GM18868 (cell line): Measurements from ENCODE around the gene PAPLN.

ENCODE experiments used
- ATAC-seq: cut with Tn5 transposase; IDR thresholded peaks from one replicate; pipeline ENCODE4 v1.9.1; 2021; ENCODE audit warnings: mild to moderate bottlenecking, moderate library complexity; ENCODE audit not compliant: unreplicated experiment

PAPLN gene

DNA sequence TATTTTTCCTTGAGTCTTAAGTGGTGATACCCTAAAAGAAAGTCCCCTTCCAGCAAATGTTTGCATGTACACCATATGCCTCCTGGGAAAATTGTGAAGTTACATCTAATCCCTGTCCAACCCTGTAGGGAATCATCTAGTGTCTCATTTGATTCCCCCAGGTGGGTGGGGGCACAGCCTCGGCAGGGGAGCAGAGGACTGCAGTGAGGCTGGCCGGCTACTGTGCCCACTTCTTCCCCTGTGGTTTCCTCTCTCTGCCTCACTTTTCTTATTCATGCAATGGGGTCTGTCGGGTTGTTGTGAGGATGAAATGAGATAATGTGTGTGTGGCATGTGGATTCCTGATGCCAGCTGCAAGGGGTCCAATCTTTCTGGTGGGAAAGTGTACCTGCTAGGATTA lies 6.0 kb downstream of the PAPLN start:
- no peak for ATAC-seq

DNA sequence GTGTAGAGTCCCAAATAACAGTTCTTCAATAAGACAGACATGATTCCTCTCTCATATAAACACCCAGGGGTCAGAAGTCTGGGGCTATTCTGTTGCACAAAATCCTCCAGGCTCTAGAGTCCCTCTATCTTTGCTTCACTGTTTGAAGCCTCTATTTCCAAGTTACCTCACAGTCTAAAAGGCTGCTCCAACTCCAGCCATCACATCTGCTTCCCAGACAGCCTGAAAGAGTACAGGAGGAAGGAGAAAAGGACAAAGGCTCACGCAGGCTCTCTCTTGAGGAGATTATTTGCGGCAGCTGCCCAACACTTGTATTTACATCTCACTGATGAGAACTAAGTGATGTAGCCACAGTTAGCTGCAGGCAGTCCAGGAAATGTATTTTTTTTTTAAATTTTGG lies 6.4 kb downstream of the PAPLN start:
- no peak for ATAC-seq

DNA sequence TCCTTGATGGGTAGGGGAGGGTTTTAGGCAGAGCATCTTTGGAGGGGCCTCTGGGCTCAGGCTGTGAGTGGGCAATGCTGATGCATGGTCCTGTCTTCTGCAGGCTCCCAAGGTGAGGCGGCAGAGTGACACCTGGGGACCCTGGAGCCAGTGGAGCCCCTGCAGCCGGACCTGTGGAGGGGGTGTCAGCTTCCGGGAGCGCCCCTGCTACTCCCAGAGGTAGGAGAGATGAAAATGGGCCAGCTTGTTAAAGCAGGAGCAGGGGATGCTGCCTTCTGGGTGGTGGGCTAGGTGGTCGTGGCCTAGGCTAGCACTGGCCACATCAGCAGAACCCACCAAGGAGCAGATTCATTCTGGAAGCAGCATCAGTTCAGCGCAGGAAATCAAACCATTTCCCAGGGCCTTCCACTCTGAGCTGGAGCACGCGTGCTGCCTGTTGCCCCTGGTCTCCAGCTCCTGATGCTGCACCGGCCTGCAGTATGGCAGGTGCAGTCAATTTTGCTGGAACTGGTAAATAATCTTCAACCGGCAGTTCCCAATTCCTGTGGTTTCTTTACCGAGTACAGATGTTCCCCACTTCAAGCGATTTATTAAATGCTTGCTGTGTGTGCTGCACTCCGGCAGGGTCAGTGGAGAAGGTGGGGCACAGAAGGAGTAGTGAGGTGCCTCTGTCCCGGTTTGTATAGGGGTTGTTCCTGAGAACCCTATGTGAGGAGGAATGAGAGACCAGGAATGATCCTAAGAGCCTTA lies 7.4 kb downstream of the PAPLN start:
- no peak for ATAC-seq

DNA sequence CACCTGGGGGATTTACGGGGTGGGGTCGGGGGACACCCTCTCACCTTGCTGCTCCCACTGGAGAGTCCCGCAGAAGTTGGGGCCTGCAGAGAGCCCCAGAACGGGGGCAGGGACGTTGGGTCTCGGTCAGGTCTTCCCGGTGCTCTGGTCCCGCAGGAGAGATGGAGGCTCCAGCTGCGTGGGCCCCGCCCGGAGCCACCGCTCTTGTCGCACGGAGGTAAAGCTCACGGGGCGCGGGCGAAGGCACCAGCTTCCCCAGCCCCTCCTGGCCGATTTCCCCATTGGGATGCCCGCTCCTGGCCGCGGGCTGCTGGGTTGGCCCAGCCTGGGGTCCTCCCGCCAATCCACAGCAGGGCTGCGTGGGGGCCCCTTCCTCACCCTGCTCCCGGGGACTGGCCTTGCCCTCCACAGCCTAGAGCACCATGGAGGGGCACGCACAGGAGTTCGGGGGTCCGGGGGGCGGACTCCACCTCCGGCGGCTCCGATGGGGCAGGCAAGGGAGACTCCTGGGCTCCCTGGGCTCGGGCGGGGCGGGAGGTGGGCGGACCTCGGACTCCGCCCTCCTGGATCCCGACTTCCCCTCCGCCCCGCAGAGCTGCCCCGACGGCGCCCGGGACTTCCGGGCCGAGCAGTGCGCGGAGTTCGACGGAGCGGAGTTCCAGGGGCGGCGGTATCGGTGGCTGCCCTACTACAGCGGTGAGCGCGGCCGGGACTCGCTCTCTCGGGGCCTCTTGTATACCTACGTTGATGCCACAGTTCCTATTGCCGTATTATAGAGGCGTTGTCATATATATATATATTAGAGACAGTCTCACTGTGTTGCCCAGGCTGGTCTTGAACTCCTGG lies 8.4 kb downstream of the PAPLN start:
- ATAC-seq = peak; percentile 47

DNA sequence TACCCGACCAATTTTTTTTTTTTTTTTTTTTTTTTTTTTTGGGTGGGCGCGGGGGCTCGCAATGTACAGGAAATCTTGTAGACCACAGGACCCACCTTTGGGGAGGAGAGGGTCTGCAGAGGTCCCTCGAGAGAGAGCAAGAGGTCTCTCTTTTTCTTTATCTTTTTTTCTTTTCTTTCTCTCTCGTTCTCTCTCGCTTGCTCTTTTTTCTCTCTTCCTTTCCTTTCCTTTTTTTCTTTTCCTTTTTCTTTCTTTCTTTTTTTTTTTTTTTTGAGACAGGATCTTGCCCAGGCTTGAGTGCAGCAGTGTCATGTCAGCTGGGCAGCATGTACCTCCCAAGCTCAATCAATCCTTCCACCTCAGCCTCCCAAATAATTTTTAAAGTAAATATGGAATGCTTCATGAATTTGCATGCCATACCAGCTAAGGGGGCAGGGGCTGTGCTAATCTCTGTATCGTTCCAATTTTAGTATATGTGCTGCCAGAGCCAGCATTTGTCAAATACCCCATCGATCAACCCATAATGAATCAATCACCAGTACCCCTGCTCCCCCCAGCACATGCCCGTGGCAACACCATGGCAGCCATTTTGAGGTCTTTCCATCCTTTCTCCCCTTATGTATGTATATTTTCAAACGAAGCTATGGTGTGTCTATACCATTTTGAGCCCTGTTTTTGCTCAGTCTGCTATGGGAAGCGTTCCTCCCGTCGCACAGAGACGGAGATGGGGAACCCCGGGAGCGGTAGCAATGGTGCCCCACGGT lies 9.3 kb downstream of the PAPLN start:
- ATAC-seq = no peak

DNA sequence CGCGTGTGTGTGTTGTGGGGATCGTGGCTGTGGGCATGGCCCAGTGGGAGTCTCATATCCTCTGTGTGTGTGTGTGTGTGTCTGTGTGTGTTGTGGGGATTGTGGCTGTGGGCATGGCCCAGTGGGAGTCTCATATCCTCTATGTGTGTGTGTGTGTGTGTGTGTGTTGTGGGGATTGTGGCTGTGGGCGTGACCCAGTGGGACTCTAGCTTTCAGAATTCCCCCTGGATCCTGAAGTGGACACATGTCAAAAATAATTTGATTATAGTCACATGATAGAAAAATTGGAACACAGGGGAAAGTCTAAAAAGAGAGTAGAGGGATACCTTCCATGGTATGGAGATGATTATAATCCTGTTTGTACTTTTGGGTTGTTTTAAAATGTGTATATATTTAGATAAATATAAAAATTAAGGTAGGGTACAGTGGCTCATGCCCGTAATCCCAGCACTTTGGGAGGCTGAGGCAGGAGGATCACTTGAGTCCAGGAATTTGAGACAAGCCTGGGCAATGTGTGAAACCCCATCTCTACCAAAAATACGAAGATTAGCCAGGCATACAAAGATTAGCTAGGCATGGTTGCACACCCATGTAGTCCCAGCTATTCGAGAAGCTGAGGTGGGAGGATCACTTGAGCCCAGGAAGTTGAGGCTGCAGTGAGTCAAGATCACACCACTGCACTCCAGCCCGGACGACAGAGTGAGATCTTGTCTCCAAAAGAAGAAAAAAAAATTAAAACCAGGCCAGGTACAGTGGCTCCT lies 11.0 kb downstream of the PAPLN start:
- peak; percentile 59 for ATAC-seq

DNA sequence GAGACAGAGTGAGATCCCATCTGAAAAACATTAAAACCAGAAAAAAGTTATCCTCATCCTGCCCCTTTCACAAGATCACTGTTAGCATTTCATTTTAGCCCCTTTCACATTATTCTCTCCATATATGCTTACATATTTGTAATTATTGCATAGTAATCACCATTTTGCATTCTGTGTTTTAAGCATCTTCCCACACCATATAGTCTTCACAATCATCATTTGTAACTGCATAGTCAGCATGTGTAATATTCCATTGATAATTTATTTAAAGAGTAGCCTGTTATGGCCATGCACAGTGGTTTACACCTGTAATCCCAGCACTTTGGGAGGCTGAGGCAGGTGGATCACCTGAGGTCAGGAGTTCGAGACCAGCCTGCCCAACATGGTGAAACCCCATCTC lies 11.8 kb downstream of the PAPLN start:
- no peak for ATAC-seq

DNA sequence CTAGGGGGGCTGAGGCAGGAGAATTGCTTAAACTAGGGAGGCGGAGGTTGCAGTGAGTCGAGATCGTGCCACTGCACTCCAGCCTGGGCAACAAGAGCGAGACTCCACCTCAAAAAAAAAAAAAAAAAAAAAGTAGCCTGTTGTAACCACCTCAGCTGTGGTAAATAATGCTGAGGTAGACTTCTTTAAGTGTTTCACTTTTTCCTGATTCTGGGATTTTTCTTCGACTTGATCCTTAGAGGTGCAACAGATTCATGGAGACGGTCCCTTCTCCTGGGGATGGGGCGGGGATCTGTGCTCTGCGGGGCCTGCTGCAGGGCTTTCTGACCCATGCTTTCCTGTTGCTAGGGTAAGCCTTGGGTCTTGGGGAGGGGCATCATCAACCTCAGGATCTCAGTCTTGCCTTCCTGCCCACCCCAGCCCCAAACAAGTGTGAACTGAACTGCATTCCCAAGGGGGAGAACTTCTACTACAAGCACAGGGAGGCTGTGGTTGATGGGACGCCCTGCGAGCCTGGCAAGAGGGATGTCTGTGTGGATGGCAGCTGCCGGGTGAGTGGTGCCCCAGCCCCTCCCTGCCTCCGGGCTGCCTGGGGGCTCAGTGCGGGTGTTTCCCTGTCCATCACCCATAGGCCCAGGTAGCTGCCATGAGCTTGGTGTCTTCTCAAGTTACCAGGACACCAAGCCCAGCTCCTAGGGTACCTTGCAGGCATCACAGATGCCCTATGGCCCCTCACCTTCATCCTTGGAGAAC lies 12.4 kb downstream of the PAPLN start:
- no peak for ATAC-seq

DNA sequence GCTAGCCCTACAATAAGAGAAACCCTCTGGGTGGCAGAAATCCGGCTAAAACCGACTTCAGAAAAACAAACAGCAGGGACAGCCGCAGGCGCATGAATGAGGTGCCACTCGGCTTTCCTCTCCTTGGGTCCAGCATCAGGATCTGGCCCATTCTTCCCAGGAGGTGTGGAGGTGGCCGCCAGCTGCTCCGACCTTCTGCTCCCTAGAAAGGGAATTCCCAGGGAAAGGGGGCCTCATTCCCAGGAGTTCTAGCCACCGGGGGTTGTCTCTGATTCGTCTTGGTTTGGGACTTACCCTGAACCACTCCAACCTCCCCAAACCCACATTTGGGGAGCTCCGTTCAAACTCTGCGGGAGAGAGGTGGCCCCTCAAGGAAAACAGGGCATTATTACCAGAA lies 13.0 kb downstream of the PAPLN start:
- ATAC-seq = no peak

DNA sequence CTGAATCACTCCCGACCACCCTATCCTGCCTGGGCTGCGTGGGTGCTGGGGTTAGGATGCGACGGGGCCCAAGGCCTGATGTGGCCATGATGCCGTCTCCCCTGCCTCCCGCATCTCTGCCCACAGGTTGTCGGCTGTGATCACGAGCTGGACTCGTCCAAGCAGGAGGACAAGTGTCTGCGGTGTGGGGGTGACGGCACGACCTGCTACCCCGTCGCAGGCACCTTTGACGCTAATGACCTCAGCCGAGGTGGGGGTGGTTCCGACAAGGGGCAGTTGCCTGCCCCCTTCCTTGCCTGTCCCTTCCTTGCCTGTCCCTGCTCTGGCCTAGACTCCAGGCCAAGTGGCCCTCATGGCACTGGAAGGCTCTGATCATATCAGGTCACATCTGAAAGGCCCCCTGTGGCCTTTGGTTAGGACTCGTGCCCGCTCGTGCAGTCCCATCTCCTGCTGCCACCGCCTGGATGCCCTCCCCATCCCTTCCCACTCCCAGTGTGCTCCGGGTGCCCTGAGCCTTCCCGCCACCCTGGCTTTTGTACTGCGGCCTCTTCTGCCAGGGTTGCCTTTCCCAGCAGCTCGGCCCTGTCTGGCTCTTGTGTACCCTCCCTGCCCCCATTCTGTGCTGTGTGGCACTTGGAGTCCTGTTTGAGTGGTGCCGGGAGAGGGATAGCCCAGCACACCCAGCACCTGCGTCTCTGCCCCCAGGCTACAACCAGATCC lies 13.6 kb downstream of the PAPLN start:
- no peak for ATAC-seq

DNA sequence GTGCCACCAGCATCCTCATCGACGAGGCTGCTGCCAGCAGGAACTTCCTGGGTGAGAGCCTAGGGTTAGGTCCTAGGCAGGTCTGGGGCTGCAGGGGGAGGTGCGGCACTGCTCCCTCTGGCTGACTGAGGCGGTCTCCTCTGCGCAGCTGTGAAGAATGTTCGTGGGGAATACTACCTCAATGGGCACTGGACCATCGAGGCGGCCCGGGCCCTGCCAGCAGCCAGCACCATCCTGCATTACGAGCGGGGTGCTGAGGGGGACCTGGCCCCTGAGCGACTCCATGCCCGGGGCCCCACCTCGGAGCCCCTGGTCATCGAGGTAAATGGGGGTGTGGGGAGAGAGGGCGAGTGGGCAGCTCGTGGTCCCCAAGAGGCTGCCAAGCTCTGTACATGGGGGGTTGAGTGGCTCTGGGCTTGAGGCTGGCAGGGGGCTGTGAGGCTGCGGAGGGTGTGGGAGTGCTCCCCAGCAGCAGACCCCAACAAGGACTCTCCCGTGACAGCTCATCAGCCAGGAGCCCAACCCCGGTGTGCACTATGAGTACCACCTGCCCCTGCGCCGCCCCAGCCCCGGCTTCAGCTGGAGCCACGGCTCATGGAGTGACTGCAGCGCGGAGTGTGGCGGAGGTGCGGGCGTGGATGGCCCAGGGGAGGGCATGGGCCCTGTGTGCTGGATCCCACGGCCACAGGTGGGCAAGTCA lies 14.4 kb downstream of the PAPLN start:
- no peak for ATAC-seq

DNA sequence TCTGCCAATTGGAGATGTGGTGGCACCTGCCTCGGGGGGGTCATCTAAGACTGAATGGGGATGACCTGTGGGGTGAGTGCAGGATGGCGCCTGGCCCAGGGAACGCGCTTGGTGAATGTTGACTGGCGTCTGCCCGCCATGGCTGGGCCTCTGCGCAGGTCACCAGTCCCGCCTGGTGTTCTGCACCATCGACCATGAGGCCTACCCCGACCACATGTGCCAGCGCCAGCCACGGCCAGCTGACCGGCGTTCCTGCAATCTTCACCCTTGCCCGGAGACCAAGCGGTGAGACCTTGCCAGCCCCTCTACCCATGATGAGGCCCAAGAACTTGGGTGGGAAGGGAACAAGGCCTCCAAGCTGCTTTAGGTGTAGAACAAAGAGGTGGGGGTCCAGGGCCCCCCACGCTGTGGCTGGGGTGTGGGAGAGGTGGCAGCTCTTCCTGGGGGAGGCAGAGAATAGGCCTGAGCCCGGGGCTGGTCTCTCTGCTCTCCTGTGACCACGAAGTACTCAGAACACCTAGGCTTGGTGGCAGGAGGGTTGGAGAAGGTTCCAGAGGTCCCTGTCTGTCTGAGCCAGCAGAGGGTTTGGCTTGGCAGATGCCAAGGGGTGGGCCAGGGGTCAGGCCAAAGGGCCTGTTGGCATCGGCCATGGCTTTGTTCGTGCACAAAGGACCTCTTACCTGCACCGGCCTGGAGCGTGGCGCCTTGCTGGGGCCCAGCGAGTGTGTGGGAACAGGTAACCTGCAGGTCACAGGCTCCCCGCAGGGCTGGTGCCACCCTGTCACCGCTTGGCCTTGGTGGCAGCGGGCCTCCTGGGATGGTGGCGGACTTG lies 15.4 kb downstream of the PAPLN start:
- no peak for ATAC-seq

DNA sequence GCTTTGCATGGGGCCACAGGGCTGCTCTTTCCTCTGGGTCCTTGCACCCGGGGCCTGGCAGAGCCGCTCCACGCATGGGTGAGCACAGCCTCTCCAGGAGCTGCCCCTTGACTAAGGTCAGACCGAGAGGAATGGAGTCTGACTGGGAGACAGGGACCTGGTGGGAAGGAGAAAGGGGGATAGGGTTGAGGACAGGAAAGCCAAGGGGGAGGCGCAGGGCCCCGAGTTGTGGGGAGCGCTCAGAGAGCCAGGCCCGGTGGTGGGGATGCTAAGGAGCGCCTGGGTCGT lies 16.0 kb downstream of the PAPLN start:
- no peak for ATAC-seq

DNA sequence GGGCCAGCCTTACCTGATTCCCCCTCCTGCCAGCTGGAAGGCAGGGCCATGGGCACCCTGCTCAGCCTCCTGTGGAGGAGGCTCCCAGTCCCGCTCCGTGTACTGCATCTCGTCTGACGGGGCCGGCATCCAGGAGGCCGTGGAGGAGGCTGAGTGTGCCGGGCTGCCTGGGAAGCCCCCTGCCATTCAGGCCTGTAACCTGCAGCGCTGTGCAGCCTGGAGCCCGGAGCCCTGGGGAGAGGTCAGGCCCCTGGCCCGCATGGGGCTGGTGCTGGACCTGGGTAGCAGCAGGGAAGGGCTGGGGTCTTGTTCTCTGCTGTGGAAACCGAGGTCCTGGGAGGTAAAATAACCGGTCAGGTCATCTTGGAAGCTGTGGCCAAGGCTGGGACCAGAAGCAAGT lies 16.4 kb downstream of the PAPLN start:
- ATAC-seq = no peak

DNA sequence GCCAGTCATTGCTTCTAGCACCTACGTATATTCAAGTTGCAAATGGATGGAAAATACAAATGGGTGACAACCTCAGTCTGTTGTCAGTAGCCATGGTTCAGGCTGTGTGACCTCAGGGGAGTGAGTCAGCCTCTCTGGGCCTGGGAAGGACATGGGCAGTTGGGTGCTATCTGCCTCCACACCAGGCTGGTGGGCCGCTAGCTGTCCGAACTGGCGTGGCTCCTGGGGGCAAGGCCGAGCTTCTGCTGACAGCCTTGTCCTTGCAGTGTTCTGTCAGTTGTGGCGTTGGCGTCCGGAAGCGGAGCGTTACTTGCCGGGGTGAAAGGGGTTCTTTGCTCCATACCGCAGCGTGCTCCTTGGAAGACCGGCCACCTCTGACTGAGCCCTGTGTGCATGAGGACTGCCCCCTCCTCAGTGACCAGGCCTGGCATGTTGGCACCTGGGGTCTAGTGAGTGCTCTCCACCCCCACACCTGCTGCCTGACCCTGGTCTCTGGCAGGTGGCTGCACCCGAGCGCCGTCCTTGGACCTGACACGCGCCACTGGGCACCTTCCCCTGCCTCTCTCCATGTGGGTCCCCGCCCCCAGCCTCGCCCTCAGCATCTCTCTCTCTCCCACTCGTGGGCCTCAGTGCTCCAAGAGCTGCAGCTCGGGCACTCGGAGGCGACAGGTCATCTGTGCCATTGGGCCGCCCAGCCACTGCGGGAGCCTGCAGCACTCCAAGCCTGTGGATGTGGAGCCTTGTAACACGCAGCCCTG lies 17.1 kb downstream of the PAPLN start:
- no peak for ATAC-seq

DNA sequence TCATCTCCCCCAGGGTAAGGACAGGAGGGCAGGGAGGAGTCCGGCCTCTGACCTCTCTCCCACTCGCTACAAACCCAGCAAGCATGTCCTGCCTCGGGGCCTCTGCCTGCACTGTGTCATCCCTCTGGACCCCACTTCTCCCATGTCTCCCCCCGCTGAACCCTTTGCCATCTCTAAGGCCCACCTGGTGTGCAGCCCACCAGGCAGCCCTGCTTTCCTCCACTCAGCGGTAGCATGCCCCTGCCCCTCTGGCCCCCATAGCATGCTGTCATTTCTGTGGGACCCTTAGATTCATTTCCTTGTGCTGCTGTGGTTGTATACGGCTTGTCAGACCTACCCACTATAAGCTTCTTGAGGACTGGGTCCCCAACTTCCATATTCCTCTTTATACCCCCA lies 17.7 kb downstream of the PAPLN start:
- no peak for ATAC-seq

DNA sequence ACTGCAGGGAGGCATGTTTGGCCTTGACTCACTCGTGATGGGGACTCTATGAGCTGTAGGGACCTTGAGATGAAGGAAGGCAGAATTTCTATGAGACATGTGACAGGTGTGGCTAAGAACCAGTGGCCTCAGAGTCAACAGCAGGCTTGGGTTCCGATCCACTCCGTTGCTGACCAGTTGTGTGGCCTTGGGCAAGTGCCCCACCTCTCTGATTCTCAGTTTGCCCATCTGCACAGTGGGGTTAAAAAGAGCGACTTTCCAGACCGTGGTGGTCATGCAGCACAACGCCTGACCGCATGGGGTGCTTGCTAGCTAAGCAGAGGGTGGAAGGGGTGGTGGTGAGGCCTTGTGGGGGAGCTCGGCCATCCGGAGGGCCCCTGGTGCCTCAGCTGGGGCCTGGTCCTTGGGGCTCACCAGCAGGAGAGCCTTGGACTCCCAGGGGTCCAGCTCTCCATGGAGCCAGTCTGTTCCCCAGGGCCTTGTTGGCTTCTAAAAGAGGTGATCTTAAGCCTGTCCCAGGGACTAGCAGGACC lies 18.5 kb downstream of the PAPLN start:
- no peak for ATAC-seq
